Limb (tissue), 2 donors: ENCODE data around the gene FBLN2.
A peak's percentile ranks its signal among the peaks of the same experiment; 100 is the strongest.

ENCODE experiments used
- DNase-seq, 2 donors: peaks; one replicate each; pipeline ENCODE4 v3.0.0-alpha.2; 2016; ENCODE audit errors: extremely low spot score in 2 of 2

The FBLN2 gene

GRCh38 chr3:13600950-13601691 is 52.2 kb downstream of the FBLN2 start:
- peak; percentile 57 to 79 for DNase-seq

DNA sequence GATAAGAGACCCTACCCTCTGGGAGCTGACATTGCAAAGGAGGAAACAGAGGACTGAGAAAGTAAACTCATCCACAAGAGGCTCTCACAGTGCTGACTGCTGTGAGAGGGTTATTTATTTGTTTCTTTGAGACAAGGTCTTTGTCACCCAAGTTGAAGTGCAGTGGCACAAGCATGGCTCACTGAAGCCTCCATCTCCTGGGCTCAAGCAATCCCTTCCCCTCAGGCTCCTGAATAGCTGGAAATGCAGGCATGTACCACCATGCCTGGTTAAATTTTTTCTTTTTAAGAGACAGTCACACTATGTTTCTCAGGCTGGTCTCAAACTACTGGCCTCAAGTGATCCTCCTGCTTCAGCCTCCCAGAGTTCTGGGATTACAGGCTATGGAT is 52.8 kb downstream of the FBLN2 start:
- no peak for DNase-seq

- DNase-seq = no peak
Measured at GRCh38 chr3:13605555-13605954, 56.6 kb downstream of the FBLN2 start.

GRCh38 chr3:13607821-13608597 is 59.1 kb downstream of the FBLN2 start:
- DNase-seq = no peak

DNA sequence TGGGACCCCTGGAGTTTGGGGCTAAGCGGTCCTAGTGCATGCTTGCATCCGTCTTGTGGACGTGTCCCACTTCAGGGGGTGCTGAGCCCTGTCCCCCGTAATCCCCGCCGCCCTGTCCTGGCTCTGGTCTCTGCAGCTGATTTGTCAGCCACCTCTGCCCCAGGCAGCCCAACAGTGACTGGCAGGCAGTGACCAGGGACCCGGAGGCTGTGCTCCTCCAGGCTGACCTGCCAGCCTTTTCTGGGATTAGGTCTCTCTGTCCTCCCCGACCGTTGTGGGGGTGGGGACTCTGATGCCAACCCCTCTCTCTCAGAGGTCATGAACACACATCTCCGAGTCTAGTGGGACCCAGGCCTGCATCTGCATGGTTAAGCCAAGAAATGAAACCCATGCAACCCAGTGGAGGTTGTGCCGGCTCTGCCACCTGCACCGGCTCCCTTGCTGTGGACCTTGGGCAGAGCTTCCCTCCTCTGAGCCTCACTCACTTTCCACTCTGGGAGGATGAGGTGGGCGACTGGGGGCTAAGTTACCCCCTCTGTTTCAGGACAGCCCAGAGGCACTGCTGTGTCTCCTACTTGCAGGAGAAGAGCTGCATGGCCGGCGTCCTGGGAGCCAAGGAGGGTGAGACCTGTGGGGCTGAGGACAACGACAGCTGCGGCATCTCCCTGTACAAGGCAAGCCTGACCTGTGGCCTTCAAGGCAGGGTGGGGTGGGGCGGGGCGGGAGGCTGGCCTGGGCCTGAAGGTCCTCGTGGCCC is 60.2 kb downstream of the FBLN2 start:
- DNase-seq = no peak

GRCh38 chr3:13610006-13610570 is 61.2 kb downstream of the FBLN2 start:
- no peak for DNase-seq

- no peak for DNase-seq
Measured at GRCh38 chr3:13611221-13611620, 62.3 kb downstream of the FBLN2 start.

DNA sequence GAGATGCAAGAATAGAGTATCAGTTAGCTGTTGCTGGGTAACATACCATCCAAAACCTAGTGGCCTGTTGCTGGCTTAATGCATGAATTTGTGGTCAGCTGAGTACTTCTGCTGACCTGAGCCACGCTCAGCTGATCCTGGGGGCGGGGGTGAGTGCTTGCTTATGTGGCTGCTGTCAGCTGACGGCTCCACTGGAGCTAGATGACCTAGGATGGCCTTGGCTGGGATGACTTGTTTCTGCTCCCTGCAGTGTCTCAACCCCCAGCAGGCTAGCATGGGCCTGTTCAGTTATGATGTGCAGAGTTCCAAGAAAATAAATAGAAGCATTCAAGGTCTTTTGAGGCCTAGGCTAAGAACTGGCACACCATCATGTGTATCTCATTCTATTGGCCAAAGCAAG is 63.9 kb downstream of the FBLN2 start:
- no peak for DNase-seq

DNA sequence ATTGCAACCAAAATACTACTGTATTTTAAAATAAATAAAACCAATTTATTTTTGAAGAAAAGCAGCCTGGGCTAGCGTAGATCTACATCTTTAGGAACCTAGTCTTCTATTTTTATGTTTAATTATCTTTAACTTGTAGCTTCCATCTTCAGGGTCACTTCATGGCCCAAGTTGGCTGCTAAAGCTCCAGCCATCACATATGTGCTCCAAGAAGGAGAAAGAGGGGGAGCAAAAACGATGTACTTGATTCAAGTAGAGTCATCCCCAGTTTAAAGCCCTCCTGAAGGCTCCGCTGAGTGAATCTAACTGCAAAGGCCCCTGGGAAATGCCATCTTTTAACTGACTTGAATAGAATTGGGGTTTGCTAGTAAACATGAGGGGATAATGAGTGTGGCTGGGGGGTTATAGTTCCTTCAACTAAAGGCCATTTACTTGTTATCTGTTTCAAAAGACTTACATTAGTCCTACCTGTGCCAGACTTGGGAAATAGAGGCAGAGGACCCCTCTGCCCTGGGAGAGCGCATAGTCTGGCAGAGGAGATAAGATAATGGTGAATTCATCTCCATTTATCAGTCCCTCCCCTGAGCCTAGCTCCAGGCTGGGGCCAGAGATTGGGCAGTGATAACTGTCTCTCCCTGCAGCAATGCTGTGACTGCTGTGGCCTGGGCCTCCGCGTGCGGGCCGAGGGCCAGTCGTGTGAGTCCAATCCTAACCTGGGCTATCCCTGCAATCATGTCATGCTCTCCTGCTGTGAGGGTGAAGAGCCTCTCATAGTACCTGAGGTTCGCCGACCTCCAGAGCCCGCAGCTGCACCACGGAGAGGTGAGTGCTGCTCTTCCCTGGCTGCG is 64.6 kb downstream of the FBLN2 start:
- DNase-seq = no peak

- no peak for DNase-seq
Measured at GRCh38 chr3:13614607-13615006, 65.7 kb downstream of the FBLN2 start.

- DNase-seq = no peak
Measured at GRCh38 chr3:13615019-13615528, 66.1 kb downstream of the FBLN2 start.

DNA sequence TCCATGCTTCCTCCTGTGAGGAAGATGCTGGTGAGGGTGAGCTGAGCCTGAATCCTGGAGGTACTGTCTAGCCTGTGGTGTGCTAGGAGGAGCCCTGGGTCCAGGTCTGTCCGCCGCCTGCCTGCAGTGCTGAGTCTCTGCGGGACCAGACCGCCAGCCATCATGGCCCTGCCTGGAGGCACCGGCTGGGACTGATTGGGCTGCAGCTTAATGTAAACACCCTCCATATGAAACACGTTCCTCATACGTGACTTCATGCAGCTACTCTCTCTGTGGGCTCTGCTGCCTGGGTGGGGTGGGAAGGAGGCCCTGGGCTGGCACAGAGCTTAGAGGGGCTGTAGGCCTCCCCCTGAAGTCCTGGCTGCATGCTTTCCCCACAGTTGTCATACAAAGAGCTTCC is 67.4 kb downstream of the FBLN2 start:
- DNase-seq = no peak

GRCh38 chr3:13617097-13617738 is 68.3 kb downstream of the FBLN2 start:
- no peak for DNase-seq

- DNase-seq = no peak
Measured at GRCh38 chr3:13617981-13618380, 69.1 kb downstream of the FBLN2 start.

GRCh38 chr3:13618836-13619235 is 69.9 kb downstream of the FBLN2 start:
- DNase-seq = no peak

GRCh38 chr3:13619661-13620230 is 70.8 kb downstream of the FBLN2 start:
- DNase-seq = no peak

- no peak for DNase-seq
Measured at GRCh38 chr3:13620281-13620680, 71.4 kb downstream of the FBLN2 start.

- DNase-seq = no peak
Measured at GRCh38 chr3:13620776-13621365, 71.9 kb downstream of the FBLN2 start.

GRCh38 chr3:13621381-13622221 is 72.7 kb downstream of the FBLN2 start:
- no peak for DNase-seq
